GM21576 (cell line): ENCODE data around the gene ADARB2.
"Not testable (repeated sequence)": the region's sequence is repeated elsewhere in the genome, so short reads cannot be mapped to it uniquely, and the experiment has no call there.

Source experiments
- ATAC-seq: cut with Tn5 transposase; IDR thresholded peaks from one replicate; pipeline ENCODE4 v1.9.1; 2021; ENCODE audit warnings: mild to moderate bottlenecking, moderate library complexity; ENCODE audit not compliant: unreplicated experiment

The ADARB2 gene

GRCh38 chr10:1417574-1417973 is 319.8 kb downstream of the ADARB2 start:
- ATAC-seq, result no peak

GRCh38 chr10:1416456-1417037 is 320.8 kb downstream of the ADARB2 start:
- no peak for ATAC-seq

DNA sequence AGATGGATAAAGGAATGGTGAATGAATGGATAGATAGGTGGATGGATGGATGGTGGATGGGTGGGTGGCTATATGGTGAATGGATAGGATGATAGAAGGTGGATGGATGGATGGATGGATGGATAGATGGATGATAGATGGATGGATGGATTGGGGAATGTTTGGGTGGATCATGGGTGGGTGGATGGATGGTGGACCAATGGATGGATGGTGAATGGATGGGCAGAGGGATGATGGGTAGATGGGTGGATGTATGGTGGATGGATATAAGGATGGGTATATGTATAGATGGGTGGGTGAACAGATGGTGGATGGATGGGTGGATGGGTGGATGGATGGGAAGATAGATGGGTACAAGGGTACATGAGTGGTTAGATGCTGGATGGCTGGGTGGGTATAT is 322.4 kb downstream of the ADARB2 start:
- no peak for ATAC-seq

- ATAC-seq, result not testable (repeated sequence)
Measured at GRCh38 chr10:1414346-1414745, 323.0 kb downstream of the ADARB2 start.

GRCh38 chr10:1413823-1414222 is 323.5 kb downstream of the ADARB2 start:
- no peak for ATAC-seq

DNA sequence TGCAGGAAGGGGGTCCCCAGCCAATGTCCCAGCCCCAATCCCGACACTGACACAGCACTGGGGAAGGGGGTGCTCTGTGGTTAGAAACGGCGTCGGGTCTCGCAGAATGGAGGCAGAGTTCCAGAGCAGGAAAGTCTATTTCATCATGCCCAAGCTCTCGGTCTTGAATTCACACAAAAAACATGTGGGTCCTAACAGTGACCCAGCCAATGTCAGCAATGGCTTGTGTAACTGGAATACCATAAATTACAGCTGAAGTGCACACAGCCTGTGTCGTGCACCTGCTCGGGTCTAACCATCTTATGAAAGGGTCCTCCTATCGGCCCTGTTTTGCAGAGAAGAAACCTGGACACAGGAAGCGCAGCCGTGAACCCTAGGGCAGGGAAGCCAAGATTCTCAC is 324.1 kb downstream of the ADARB2 start:
- ATAC-seq, result no peak

DNA sequence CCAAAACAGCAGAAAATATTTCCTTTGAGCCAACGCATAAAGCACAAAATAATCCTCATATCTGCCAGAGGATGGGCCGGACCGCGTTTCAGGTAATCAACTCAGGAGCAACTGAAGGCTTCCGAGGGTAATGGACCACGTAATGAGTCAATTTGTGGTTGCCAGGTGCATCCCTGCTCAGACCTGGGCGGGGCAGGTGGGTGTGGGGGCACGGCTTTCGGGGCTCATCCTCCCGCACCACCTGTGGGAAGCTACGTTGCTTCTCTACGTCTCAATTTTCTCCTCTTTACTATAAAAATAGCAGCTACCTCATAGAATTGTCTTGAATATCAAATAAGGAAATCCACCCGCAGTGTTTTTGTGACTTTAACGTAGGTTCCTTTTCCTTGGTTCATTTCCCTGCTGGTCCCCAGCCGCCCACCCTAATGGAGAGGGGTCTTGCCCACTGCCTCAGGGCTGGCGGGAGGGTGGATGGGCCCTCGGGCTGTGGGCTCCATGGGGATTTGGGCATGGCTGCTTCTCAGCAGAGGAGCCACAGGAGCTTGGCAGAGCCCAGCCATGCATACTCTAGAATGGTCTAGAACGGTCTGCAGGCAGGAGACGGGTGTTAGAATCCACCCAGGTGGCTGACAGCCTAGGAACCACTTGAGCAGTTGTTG is 324.7 kb downstream of the ADARB2 start:
- no peak for ATAC-seq

GRCh38 chr10:1411956-1412355 is 325.4 kb downstream of the ADARB2 start:
- no peak for ATAC-seq

DNA sequence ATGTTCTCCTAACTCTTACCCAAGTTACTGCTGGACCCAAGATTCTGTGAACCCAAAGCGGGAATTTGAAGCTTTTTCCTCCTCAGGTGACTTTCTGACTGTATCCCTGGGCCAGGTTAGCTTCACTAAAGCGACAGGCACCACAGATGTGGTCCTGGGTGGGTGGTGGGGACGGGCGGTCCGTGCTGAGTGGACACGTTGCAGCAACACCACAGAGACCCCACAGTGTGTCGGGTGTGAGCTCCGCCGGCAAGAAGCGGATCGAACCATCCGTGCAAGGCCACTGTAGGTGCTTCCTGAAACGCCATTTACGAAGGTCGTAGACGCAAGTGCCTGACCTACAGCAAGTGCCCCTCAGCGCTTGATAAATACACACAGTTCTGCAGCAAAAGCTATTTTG is 325.9 kb downstream of the ADARB2 start:
- ATAC-seq, result no peak

GRCh38 chr10:1410469-1411395 is 326.6 kb downstream of the ADARB2 start:
- ATAC-seq, result no peak

GRCh38 chr10:1410032-1410431 is 327.3 kb downstream of the ADARB2 start:
- no peak for ATAC-seq

DNA sequence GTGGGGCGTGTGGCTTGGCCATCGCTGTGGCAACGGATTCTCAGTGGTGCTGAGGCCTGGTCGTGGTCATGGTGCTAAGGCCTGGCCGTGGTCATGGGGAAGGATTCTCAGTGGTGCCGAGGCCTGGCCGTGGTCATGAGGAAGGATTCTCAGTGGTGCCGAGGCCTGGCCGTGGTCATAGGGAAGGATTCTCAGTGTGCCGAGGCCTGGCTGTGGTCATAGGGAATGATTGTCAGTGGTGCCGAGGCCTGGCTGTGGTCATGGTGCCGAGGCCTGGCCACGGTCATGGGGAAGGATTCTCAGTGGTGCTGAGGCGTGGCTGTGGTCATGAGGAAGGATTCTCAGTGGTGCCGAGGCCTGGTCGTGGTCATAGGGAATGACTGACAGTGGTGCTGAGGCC is 327.9 kb downstream of the ADARB2 start:
- no peak for ATAC-seq

GRCh38 chr10:1408651-1409367 is 328.5 kb downstream of the ADARB2 start:
- ATAC-seq, result no peak

DNA sequence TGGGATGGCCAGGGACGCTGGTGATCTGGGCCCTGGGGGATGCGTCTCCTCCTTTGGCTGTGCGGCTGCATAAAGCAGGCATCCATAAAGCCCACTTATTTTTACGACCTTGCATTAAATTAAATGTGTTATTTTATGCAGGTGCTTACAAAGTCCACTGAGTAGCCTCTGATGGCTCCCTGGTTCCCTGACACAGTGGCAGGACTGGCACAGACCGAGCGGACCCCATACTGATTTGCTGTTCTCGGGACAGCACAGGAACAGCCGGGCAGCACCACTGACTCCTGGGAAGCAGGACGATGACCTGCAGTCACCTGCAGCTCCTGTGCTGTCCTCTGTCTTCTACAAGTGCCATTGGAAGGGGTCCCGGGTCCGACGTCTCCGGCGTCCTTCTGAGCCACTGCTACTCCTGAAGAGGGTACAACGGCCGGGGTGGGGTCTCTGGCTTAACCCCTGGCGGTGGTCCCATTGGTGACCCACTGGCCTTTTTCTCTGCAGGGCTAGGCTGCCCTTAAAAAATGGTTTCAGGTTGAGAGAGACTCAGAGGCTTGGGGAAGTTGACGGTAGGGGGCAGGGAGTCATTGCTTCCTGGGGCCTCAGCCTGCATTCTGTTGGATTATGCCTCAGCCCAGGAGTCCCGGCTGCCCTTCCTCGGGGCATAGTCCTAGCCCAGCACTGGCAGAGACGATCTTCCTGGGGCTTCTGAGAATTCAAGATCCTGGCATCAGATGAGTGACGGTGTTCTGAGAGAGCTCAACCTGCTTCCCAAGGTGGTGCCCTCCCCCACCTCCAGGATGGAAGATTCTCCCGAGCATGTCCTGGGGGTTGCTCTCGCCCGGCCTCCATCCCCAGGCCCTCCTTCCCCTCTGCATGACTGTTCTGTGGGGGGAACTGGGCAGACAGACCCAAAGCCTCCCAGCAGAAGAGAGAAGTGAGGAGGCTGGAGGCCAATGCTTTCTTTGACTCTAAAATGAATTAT is 330.1 kb downstream of the ADARB2 start:
- ATAC-seq, result no peak

- ATAC-seq, result no peak
Measured at GRCh38 chr10:1406132-1406966, 331.0 kb downstream of the ADARB2 start.

DNA sequence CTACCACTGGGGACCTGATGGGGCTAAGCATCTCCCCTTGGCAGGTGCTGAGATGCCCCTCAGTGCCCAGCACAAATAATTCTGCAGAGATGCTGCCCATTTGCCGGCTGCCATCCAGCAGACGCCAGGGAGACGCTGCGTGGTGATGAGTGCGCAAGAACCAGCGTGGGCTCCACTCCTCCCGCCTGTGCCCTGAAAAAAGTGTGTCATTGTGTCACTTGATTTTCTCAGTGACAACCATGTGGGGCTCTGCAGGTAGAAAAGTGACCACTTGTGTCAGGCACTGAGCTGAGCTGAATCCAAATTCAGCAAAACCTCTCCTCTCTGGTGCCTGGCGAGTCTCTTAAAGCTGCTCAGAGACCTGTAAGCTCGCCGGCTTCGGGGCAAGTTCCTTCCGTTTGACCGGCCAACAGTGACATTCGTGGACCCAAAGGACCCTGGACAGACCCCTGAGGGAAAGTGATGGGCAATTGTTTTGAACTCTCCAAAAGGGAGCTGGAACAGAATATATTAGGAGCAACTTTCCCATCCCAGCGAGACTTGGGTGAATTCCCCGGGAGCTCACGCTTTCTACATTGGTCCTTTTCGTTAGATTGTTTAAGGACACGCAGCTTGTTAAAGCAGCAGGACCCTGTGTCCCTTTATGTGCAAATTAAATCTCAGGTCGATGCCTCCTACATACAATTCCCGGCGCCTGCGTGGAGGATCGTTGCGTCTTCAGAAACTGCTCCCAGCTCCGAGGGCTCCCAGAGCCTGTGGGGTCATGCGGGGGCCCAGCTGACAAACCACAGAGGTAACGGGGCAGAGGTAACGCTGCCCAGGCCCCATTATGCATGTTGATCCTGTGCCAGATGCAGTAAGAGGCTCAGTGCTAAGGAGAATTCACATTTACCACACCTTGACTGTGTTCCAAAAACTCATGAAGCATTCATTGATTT is 332.7 kb downstream of the ADARB2 start:
- no peak for ATAC-seq

GRCh38 chr10:1403508-1404322 is 333.6 kb downstream of the ADARB2 start:
- ATAC-seq, result no peak
